HEK293 (cell line): ENCODE data around the gene IL3RA.

Source experiments
- ZBTB7A ChIP-seq: fragments of 450-650 bp; formaldehyde crosslinking; IDR thresholded peaks from 2 replicates; pipeline ENCODE4 v1.5.1; 2016; ENCODE audit warnings: low read depth, missing biosample characterization, missing genetic modification characterization
- ZNF138 ChIP-seq: fragments of 450-650 bp; formaldehyde crosslinking; IDR thresholded peaks from 2 replicates; pipeline ENCODE4 v1.5.1; 2016; ENCODE audit warnings: missing biosample characterization, missing genetic modification characterization, borderline replicate concordance
- ZNF19 ChIP-seq: fragments of 450-650 bp; formaldehyde crosslinking; IDR thresholded peaks from 2 replicates; pipeline ENCODE4; 2016; ENCODE audit warnings: missing biosample characterization, missing genetic modification characterization, low read depth
- ZNF324 ChIP-seq: fragments of 450-650 bp; formaldehyde crosslinking; IDR thresholded peaks from 2 replicates; pipeline ENCODE4 v1.5.1; 2016; ENCODE audit warnings: missing biosample characterization, missing genetic modification characterization
- ZNF391 ChIP-seq: fragments of 450-650 bp; formaldehyde crosslinking; IDR thresholded peaks from 2 replicates; pipeline ENCODE4 v1.5.1; 2016; ENCODE audit warnings: low read depth, missing biosample characterization, missing genetic modification characterization, borderline replicate concordance
- ZNF48 ChIP-seq: fragments of 450-650 bp; formaldehyde crosslinking; IDR thresholded peaks from 2 replicates; pipeline ENCODE4 v1.5.1; 2016; ENCODE audit warnings: missing biosample characterization, missing genetic modification characterization
- ZNF571 ChIP-seq: fragments of 450-650 bp; formaldehyde crosslinking; IDR thresholded peaks from 2 replicates; pipeline ENCODE4 v1.5.0; 2017; ENCODE audit warnings: missing biosample characterization, missing genetic modification characterization
- ZNF776 ChIP-seq: fragments of 450-650 bp; formaldehyde crosslinking; IDR thresholded peaks from 2 replicates; pipeline ENCODE4 v1.5.0; 2017; ENCODE audit warnings: missing biosample characterization, missing genetic modification characterization, borderline replicate concordance
- ZSCAN16 ChIP-seq: fragments of 450-650 bp; formaldehyde crosslinking; IDR thresholded peaks from 2 replicates; pipeline ENCODE4 v1.5.1; 2016; ENCODE audit warnings: missing biosample characterization, missing genetic modification characterization
- TF ChIP-seq, protein P1 (sequence below): fragments of 450-650 bp; formaldehyde crosslinking; IDR thresholded peaks from 2 replicates; pipeline ENCODE4 v1.5.1; 2016; ENCODE audit warnings: missing biosample characterization, missing genetic modification characterization
- TF ChIP-seq, protein P2 (sequence below): fragments of 450-650 bp; formaldehyde crosslinking; IDR thresholded peaks from 2 replicates; pipeline ENCODE4 v1.5.1; 2016; ENCODE audit warnings: missing biosample characterization, missing genetic modification characterization
- TF ChIP-seq, protein P3 (sequence below): fragments of 450-650 bp; formaldehyde crosslinking; IDR thresholded peaks from 2 replicates; pipeline ENCODE4 v1.5.1; 2016; ENCODE audit warnings: missing biosample characterization, missing genetic modification characterization

DNA sequence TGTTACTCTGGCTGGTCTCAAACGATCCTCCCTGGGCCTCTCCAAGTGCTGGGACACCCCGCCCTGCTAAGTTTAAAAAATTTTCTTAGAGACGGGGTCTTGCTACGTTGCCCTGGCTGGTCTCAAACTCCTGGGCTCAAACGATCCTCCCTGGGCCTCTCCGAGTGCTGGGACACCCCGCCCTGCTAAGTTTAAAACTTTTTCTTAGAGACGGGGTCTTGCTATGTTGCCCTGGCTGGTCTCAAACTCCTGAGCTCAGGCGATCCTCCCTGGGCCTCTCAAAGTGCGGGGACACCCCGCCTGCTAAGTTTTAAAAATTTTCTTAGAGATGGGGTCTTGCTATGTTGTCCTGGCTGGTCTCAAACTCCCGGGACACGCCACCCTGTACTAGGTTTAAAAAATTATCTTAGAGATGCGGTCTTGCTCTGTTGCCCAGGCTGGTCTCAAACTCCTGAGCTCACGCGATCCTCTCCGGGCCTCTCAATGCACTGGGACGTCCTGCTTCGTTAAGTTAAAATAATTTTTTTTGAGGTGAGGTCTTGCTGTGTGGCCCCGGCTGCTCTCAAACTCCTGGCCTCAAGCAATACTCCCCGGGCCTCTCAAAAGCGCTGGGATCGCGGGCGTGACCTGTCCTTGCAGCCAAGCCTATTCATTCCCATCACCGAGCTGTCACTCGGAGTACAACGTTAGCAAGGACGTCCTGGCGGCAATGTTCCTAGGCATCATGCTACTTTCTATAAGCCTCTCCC, 54.2 kb downstream of the IL3RA start:
- TF ChIP-seq ZNF571 (tag by site-specific recombination) (no peak), ZNF19 (no peak), ZNF324 (tag by site-specific recombination) (no peak), ZNF776 (no peak), ZBTB7A (tag by site-specific recombination) (no peak), ZNF48 (tag by site-specific recombination) (no peak), ZNF391 (tag by site-specific recombination) (no peak), ZNF138 (tag by site-specific recombination) (no peak), ZSCAN16 (tag by site-specific recombination) (no peak)
- TF ChIP-seq, protein P1, sequence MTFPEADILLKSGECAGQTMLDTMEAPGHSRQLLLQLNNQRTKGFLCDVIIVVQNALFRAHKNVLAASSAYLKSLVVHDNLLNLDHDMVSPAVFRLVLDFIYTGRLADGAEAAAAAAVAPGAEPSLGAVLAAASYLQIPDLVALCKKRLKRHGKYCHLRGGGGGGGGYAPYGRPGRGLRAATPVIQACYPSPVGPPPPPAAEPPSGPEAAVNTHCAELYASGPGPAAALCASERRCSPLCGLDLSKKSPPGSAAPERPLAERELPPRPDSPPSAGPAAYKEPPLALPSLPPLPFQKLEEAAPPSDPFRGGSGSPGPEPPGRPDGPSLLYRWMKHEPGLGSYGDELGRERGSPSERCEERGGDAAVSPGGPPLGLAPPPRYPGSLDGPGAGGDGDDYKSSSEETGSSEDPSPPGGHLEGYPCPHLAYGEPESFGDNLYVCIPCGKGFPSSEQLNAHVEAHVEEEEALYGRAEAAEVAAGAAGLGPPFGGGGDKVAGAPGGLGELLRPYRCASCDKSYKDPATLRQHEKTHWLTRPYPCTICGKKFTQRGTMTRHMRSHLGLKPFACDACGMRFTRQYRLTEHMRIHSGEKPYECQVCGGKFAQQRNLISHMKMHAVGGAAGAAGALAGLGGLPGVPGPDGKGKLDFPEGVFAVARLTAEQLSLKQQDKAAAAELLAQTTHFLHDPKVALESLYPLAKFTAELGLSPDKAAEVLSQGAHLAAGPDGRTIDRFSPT (tag by site-specific recombination) = no peak
- TF ChIP-seq, protein P2, sequence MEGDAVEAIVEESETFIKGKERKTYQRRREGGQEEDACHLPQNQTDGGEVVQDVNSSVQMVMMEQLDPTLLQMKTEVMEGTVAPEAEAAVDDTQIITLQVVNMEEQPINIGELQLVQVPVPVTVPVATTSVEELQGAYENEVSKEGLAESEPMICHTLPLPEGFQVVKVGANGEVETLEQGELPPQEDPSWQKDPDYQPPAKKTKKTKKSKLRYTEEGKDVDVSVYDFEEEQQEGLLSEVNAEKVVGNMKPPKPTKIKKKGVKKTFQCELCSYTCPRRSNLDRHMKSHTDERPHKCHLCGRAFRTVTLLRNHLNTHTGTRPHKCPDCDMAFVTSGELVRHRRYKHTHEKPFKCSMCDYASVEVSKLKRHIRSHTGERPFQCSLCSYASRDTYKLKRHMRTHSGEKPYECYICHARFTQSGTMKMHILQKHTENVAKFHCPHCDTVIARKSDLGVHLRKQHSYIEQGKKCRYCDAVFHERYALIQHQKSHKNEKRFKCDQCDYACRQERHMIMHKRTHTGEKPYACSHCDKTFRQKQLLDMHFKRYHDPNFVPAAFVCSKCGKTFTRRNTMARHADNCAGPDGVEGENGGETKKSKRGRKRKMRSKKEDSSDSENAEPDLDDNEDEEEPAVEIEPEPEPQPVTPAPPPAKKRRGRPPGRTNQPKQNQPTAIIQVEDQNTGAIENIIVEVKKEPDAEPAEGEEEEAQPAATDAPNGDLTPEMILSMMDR (tag by site-specific recombination) = no peak
- TF ChIP-seq, protein P3, sequence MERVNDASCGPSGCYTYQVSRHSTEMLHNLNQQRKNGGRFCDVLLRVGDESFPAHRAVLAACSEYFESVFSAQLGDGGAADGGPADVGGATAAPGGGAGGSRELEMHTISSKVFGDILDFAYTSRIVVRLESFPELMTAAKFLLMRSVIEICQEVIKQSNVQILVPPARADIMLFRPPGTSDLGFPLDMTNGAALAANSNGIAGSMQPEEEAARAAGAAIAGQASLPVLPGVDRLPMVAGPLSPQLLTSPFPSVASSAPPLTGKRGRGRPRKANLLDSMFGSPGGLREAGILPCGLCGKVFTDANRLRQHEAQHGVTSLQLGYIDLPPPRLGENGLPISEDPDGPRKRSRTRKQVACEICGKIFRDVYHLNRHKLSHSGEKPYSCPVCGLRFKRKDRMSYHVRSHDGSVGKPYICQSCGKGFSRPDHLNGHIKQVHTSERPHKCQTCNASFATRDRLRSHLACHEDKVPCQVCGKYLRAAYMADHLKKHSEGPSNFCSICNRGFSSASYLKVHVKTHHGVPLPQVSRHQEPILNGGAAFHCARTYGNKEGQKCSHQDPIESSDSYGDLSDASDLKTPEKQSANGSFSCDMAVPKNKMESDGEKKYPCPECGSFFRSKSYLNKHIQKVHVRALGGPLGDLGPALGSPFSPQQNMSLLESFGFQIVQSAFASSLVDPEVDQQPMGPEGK (tag by site-specific recombination) = no peak
